HG02571 (cell line): ENCODE results near the gene VPS8.
"Not testable (repeated sequence)": the region's sequence is repeated elsewhere in the genome, so short reads cannot be mapped to it uniquely, and the experiment has no call there.

ENCODE experiments used
- ATAC-seq: cut with Tn5 transposase; IDR thresholded peaks from one replicate; pipeline ENCODE4 v1.9.1; 2021; ENCODE audit warnings: mild to moderate bottlenecking, moderate library complexity; ENCODE audit not compliant: unreplicated experiment

VPS8 gene

GRCh38 chr3:184864000-184864399 lies 52.0 kb downstream of the VPS8 start:
- no peak for ATAC-seq

GRCh38 chr3:184868477-184868876 lies 56.5 kb downstream of the VPS8 start:
- ATAC-seq, result no peak

GRCh38 chr3:184872200-184872599 lies 60.2 kb downstream of the VPS8 start:
- no peak for ATAC-seq

GRCh38 chr3:184873141-184873540 lies 61.2 kb downstream of the VPS8 start:
- ATAC-seq, result no peak

- ATAC-seq, result no peak
Observed at GRCh38 chr3:184874709-184875644, 63.0 kb downstream of the VPS8 start.

GRCh38 chr3:184880276-184881019 lies 68.5 kb downstream of the VPS8 start:
- no peak for ATAC-seq

- peak; percentile 98 for ATAC-seq
Observed at GRCh38 chr3:184884359-184885017, 72.5 kb downstream of the VPS8 start.

- no peak for ATAC-seq
Observed at GRCh38 chr3:184885112-184885511, 73.1 kb downstream of the VPS8 start.

GRCh38 chr3:184887574-184887973 lies 75.6 kb downstream of the VPS8 start:
- no peak for ATAC-seq

- no peak for ATAC-seq
Observed at GRCh38 chr3:184889312-184889904, 77.4 kb downstream of the VPS8 start.

- ATAC-seq, result no peak
Observed at GRCh38 chr3:184894051-184894450, 82.1 kb downstream of the VPS8 start.

GRCh38 chr3:184895350-184895749 lies 83.4 kb downstream of the VPS8 start:
- no peak for ATAC-seq

GRCh38 chr3:184896336-184896735 lies 84.4 kb downstream of the VPS8 start:
- no peak for ATAC-seq

GRCh38 chr3:184899953-184900595 lies 88.1 kb downstream of the VPS8 start:
- no peak for ATAC-seq

GRCh38 chr3:184907031-184907430 lies 95.1 kb downstream of the VPS8 start:
- not testable (repeated sequence) for ATAC-seq

GRCh38 chr3:184907681-184908649 lies 96.0 kb downstream of the VPS8 start:
- ATAC-seq, result no peak

- no peak for ATAC-seq
Observed at GRCh38 chr3:184908859-184909258, 96.9 kb downstream of the VPS8 start.

- no peak for ATAC-seq
Observed at GRCh38 chr3:184910664-184911063, 98.7 kb downstream of the VPS8 start.

GRCh38 chr3:184911570-184911969 lies 99.6 kb downstream of the VPS8 start:
- no peak for ATAC-seq
